OCI-LY7 (cell line): ENCODE measurements around the gene TP73. TPM values are rescaled to one million over a fixed set of nuclear protein-coding genes. Genes with fewer than 3 reads are reported as not detected.

Experiments
- BruUV-seq: library from RNA; stranded (reverse); fragments of 400-500 nt; replicated peaks from 2 replicates; lab custom pipeline; 2021; lab: Mats Ljungman, UMichigan
- CTCF ChIA-PET: fragments of 300-600 bp; sonication (Branson Sonifier 250); formaldehyde crosslinking; loops from one replicate; lab custom pipeline; 2022; ENCODE audit warnings: antibody characterized with exemption; ENCODE audit not compliant: unreplicated experiment; lab: Charles Lee
- POLR2A ChIA-PET: fragments of 300-600 bp; sonication (Branson Sonifier 250); formaldehyde crosslinking; loops from one replicate; lab custom pipeline; 2022; ENCODE audit warnings: antibody characterized with exemption; lab: Charles Lee
- DNase-seq: peaks from one replicate; pipeline ENCODE4 v3.0.0-alpha.2; 2015; ENCODE audit warnings: low spot score
- H2AFZ ChIP-seq: fragments of 200-600 bp; sonication (generic), shearing (Covaris generic); 2 replicates; pipeline ENCODE4 v1.6.1; 2014; ENCODE audit warnings: mild to moderate bottlenecking, antibody characterized with exemption, low read length, moderate library complexity
- H3K27ac ChIP-seq: fragments of 200-600 bp; sonication (generic); 2 replicates; pipeline ENCODE4 v1.5.1; 2014; ENCODE audit warnings: mixed run types, low read depth, mild to moderate bottlenecking, moderate library complexity, low read length, inconsistent platforms; ENCODE audit not compliant: poor library complexity, severe bottlenecking
- H3K36me3 ChIP-seq: fragments of 200-600 bp; sonication (generic); 2 replicates; pipeline ENCODE4 v1.6.1; 2014; ENCODE audit warnings: mild to moderate bottlenecking, antibody characterized with exemption, low read length, moderate library complexity, mixed read lengths; ENCODE audit not compliant: insufficient read depth
- H3K4me1 ChIP-seq: fragments of 200-600 bp; sonication (generic); 2 replicates; pipeline ENCODE4 v1.5.1; 2014; ENCODE audit warnings: mild to moderate bottlenecking, low read length; ENCODE audit not compliant: insufficient read depth, poor library complexity, severe bottlenecking
- H3K4me2 ChIP-seq: fragments of 200-600 bp; sonication (generic); 2 replicates; pipeline ENCODE4 v1.6.1; 2014; ENCODE audit warnings: mild to moderate bottlenecking, low read length
- H3K4me3 ChIP-seq: fragments of 200-600 bp; sonication (generic); 2 replicates; pipeline ENCODE4 v1.5.1; 2014; ENCODE audit warnings: mild to moderate bottlenecking, low read depth, low read length; ENCODE audit not compliant: poor library complexity, severe bottlenecking
- H3K79me2 ChIP-seq: fragments of 200-600 bp; sonication (generic); 2 replicates; pipeline ENCODE4 v1.6.1; 2016; ENCODE audit warnings: low read depth, mild to moderate bottlenecking, low read length, moderate library complexity, mixed read lengths; ENCODE audit not compliant: insufficient read depth
- H3K9me2 ChIP-seq: fragments of 200-600 bp; sonication (generic); 2 replicates; pipeline ENCODE4 v1.6.1; 2016; ENCODE audit warnings: mild to moderate bottlenecking, low read length, mixed read lengths; ENCODE audit not compliant: insufficient read depth
- H3K9me3 ChIP-seq: fragments of 200-600 bp; sonication (generic); 2 replicates; pipeline ENCODE4 v1.6.1; 2014; ENCODE audit warnings: mild to moderate bottlenecking, mixed run types, low read length, mixed read lengths
- H4K20me1 ChIP-seq: fragments of 200-600 bp; sonication (generic); 2 replicates; pipeline ENCODE4 v1.6.1; 2014; ENCODE audit warnings: mild to moderate bottlenecking, antibody characterized with exemption, low read length, moderate library complexity, mixed read lengths; ENCODE audit not compliant: insufficient read depth
- CTCF ChIP-seq: fragments of 200-600 bp; sonication (generic); conservative IDR thresholded peaks from 2 replicates; pipeline ENCODE4 v1.5.1; 2014; ENCODE audit warnings: mild to moderate bottlenecking, antibody characterized with exemption, low read length, moderate library complexity, mixed read lengths
- EZH2phosphoT487 ChIP-seq: fragments of 200-600 bp; sonication (generic); IDR thresholded peaks from 2 replicates; pipeline ENCODE4 v1.6.1; 2018; ENCODE audit warnings: low read depth, borderline replicate concordance, mild to moderate bottlenecking, mixed run types, antibody characterized with exemption, low read length, moderate library complexity, mixed read lengths
- intact Hi-C: fragments of 100-400 bp; cut with micrococcal nuclease; formaldehyde crosslinking; loops from one replicate; pipeline ENCODE4 v1.10.0; 2022; ENCODE audit not compliant: unreplicated experiment
- total RNA-seq, 2 experiments: library from RNA; depleted of rRNA in 1 of 2; stranded (reverse); fragments of >200 nt in 1 of 2; shearing (Covaris generic) in 1 of 2; gene quantifications; 2 replicates each; pipeline ENCODE4 v1.2.3, GENCODE V29; 2014 to 2022

TP73 gene
- total RNA-seq, 2 experiments from 2014 or later: 0.48 TPM; not detected in 1

GRCh38 chr1:3718764-3719163, 66.4 kb downstream of the TP73 start:
- Histone ChIP-seq H3K36me3 (no peaks in the 10 kb centered on the region), H2AFZ (0 out of 2 replicates have a peak overlapping the region, but pooled peaks have one; percentile 17), H3K4me3 (no peak overlapping the region), H4K20me1 (no peaks in the 10 kb centered on the region), H3K79me2 (no peaks in the 10 kb centered on the region), H3K4me2 (peak overlapping the region; percentile 58), H3K9me3 (no peaks in the 10 kb centered on the region), H3K9me2 (no peaks in the 10 kb centered on the region), H3K4me1 (peaks cover 24% of the 10 kb centered on the region), H3K27ac (no peak overlapping the region)
- ChIA-PET CTCF (no interaction called here), POLR2A (no interaction called here)
- DNase-seq: peak; percentile 73
- no peak for TF ChIP-seq CTCF
- no peak for TF ChIP-seq EZH2phosphoT487
- BruUV-seq: no TSS peak
- intact Hi-C loops: loop anchor here (2.0 kb wide), 1 partner anchor 52 kb away; no protein-coding TSS in a partner anchor

- intact Hi-C loops: no loop called here
Measured at GRCh38 chr1:3721955-3722465, 69.7 kb downstream of the TP73 start.

More at GRCh38 chr1:3721955-3722465, 69.7 kb downstream of the TP73 start:
- Histone ChIP-seq H3K9me2 (no peaks in the 10 kb centered on the region), H4K20me1 (no peaks in the 10 kb centered on the region), H2AFZ (no peak overlapping the region), H3K79me2 (no peaks in the 10 kb centered on the region), H3K27ac (no peak overlapping the region), H3K9me3 (no peaks in the 10 kb centered on the region), H3K36me3 (no peaks in the 10 kb centered on the region), H3K4me1 (peaks cover 24% of the 10 kb centered on the region), H3K4me3 (no peak overlapping the region), H3K4me2 (no peak overlapping the region)
- DNase-seq: no peak
- no peak for TF ChIP-seq CTCF
- no peak for TF ChIP-seq EZH2phosphoT487
- BruUV-seq: no TSS peak
- CTCF ChIA-PET: no interaction called here
- POLR2A ChIA-PET: no interaction called here
